GM18861 (cell line): ENCODE results near the gene SPACDR.
"Not testable (repeated sequence)": the region's sequence is repeated elsewhere in the genome, so short reads cannot be mapped to it uniquely, and the experiment has no call there.

Experiments used
- ATAC-seq: cut with Tn5 transposase; IDR thresholded peaks from one replicate; pipeline ENCODE4 v1.9.1; 2021; ENCODE audit not compliant: unreplicated experiment

The SPACDR gene

DNA sequence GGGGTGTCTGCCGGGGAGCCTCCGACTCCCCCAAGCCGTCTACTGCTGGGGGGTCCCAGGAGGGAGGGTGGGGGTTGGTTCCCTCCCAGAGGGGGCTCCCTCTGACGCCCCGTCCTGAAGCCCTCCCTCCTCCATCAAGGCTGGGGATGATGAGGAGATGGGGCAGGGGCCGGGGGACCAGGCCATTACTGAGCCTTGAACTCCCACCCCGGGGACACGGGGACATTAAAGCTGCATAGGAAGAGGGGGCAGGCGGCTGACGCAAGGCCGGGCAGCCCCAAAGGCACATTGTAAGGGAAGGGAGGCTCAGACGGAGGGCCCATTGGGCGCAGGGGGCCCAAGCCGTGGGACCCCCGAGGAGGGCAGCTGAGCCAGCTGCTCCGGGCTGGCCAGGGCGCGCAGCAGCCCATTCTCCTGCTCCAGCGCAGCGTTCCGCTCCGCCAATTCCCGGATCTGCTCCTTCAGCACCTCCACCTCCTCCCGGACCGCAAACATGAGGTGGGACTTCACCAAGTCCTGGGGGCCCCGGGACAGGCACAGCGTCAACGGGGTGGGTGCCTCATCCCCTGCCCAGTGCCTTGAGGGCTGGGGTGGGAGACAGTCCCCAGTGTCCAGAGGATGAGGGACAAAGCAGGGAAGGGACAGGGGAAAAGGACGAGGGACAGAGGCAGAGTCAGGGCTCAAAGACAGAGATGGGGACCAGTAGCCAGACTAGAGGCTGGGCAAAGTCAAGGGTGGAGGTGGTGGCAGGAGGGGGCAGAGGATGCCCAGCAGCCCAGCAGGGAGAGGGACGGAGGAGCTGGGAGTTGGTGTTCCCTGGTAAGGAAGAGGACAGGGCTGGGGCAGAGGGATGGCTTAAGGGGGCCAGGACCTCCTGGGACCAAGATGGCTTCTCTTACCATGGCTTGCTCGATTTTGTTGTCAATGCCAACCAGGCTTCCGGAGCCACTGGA, 2.9 kb upstream of the SPACDR start:
- no peak for ATAC-seq

DNA sequence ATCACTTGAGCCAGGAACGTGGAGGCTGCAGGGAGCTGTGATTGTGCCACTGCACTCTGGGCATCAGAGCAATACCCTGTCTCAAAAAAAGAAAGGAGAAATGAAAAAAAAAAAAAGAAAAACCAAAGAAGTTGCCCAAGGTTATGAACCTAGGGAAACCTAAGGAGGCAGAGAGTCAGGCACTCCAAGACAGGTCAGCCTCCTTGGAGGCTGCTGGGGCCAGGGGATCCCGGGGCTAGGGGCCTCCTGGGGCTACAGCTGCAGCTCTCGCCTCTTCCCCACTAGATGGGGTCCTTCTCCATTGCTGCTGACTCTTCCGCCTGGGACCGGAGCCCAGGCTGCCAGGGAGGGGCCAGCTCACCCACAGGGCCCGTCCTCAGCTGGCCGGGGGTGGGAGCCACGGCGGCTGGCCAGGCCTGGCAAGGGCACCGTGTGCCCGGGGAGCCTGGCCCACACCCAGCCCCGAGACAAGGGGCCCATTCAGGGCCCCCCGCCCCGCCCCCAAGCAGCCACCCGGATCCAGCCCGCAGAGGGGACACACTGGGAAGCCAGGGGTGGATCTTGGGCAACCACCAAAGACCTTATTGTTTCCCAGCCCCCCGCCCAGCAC, 1.7 kb upstream of the SPACDR start:
- no peak for ATAC-seq

DNA sequence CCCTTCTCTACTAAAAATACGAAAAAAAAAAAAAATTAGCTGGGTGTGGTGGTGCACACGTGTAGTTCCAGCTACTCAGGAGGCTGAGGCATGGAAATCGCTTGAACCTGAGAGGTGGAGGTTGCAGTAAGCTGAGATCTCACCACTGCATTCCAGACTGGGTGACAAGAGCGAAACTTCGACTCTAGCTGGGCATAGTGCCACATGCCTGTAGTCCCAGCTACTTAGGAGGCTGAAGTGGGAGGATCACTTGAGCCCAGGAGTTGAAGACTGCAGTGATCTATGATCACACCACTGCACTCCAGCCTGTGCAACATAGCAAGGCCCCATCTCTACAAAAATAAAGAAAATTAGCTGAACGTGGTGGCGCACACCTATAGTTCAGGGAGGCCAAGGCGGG, 1.2 kb upstream of the SPACDR start:
- ATAC-seq: no peak

DNA sequence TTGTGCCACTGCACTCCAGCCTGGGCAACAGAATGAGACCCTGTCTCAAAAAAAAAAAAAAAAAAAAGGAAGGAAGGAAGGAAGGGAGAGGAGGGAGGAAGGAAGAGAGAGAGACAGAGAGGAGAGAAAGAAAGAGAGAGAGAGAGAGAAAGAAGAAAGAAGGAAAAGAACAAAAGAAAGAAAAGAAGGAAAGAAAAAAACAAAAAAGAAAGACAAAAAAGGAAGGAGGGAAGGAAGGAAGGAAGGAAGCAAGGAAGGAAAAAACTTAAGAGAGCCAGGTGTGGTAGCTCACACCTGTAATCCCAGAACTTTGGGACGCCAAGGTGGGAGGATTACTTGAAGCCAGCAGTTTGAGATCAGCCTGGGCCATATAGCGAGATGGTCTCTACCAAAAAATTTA, 731 bp upstream of the SPACDR start:
- no peak for ATAC-seq

DNA sequence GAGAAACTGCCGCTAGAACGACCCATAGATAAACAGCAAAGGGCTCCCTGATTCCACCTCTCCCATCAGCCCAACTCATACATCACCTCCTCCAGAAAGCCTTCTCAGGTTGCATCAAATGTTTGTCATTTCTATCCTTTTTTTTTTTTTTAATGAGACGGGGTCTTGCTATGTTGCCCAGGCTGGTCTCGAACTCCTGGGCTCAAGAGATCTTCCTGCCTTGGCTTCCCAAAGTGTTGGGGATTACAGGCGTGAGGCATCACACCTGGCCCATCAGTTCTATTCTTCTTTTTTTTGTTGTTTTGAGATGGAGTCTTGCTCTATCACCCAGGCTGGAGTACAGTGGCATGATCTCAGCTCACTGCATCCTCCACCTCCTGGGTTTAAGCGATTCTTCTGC, 7.0 kb downstream of the SPACDR start:
- ATAC-seq: no peak

DNA sequence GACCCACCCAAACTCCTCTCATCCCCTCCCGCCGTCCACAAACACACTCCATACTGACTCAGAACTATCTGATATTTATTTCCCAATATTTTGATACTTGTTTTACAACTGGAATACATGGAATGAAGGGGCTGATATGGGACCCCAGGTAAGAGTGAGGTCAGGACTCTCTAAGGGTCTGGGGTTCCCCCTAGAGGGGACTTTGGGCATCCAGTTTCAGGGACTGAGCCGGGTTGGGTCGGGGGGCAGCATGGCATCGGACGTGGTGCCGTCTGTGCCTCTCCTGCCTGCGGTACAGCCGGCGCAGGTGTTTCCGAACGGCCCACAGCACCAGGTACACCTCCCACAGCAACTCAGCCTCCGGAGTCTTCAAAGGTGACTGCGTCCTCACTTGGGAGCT, 7.5 kb downstream of the SPACDR start:
- no peak for ATAC-seq

DNA sequence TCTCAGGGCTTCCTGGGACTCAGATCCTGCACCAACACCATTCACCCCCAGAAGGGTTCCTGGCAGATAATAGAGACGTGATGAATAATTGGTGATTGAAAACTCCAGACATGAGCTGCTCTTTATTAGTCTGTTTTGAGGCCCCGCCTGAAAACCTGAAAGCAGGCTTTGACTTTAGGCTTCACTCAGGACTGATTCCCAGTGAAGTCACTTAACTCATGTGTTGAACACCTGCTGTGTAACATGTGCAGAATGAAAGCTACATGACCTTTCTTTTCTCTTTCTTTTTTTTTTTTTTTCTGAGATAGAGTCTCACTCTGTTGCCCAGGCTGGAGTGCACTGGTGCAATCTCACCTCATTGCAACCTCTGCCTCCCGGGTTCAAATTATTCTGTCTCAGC, 8.9 kb downstream of the SPACDR start:
- ATAC-seq: no peak

DNA sequence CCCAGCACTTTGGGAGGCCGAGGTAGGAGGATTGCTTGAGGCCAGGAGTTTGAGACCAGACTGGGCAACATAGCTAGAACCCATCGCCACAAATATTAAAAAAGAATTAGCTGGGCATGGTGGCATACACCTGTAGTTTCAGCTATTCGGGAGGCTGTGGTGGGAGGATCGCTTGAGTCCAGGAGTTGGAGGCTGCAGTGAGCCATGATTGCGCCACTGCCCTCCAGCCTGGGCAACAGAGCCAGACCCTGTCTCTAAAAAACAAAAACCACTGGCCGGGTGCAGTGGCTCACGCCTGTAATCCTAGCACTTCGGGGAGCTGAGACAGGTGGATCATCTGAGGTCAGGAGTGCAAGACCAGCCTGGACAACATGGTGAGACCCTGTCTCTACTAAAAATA, 10.2 kb downstream of the SPACDR start:
- ATAC-seq: not testable (repeated sequence)

DNA sequence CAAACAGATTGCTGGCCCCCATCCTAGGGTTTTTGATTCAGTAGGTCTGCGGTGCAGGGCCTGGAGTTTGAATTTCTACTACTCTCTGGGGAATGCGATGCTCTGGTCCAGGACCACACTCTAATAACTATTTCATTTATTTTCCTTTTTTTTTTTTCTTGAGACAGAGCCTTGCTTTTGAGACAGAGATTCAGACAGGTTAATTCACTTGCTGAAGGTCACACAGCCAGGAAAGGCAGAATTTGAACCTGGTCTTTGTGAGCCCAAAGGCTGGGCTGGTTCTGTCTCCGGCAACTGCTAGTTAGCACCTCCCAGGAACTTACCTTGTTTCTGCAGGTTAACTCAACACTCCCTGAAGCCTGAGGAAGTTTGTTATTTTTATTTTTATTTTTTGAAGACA, 11.5 kb downstream of the SPACDR start:
- ATAC-seq: no peak

DNA sequence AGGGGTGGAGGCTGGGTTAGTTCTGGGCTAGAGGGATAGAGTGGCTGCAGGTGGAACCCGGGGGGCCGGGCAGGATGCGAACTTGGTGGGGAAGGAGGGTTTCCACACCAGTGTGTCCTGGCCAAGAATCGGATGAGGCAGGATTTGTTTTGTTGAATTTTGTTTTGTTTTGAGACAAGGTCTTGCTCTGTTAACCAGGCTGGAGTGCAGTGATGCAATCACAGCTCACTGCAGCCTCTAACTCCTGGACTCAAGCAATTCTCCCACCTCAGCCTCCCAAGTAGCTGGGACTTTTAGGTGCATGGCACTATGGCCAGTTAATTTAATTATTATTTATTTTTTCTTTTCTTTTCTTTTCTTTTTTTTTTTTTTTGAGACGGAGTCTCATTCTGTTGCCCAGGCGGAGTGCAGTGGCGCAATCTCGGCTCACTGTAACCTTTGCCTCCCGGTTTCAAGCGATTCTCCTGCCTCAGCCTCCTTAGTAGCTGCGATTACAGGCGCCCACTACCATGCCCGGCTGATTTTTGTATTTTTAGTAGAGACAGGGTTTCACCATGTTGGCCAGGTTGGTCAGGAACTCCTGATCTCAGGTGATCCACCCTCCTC, 14.8 kb downstream of the SPACDR start:
- ATAC-seq: no peak

DNA sequence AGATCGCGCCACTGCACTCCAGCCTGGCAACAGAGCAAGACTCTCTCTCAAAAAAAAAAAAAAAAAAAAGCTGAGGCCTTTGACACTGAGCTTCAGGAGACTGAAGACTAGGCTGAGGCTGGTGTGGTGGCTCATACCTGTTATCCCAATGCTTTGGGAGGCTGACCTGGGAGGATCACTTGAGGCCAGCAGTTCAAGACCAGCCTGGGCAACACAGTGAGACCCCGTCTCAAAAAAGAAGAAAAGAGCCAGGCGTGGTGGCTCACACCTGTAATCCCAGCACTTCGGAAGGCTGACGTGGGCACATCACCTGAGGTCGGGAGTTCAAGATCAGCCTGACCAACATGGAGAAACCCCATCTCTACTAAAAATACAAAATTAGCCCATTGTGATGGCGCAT, 16.7 kb downstream of the SPACDR start:
- not testable (repeated sequence) for ATAC-seq

DNA sequence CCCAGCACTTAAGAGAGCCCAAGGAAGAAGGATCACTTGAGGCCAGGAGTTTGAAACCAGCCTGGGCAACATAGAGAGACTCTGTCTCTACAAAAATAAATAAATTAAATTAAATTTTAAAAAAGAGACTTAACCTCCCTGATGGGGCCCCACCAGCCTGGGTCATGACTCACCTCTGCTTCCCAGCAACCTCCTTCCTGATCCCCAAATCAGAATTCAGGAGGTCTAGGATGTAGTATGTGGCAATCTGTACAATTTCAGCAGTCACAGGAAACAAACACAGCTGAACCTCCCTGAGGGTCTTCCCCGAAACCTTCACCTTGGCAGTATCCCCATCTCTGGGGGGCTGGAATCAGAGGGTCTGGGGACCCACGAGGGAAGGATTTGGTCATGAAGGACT, 18.0 kb downstream of the SPACDR start:
- ATAC-seq: no peak

DNA sequence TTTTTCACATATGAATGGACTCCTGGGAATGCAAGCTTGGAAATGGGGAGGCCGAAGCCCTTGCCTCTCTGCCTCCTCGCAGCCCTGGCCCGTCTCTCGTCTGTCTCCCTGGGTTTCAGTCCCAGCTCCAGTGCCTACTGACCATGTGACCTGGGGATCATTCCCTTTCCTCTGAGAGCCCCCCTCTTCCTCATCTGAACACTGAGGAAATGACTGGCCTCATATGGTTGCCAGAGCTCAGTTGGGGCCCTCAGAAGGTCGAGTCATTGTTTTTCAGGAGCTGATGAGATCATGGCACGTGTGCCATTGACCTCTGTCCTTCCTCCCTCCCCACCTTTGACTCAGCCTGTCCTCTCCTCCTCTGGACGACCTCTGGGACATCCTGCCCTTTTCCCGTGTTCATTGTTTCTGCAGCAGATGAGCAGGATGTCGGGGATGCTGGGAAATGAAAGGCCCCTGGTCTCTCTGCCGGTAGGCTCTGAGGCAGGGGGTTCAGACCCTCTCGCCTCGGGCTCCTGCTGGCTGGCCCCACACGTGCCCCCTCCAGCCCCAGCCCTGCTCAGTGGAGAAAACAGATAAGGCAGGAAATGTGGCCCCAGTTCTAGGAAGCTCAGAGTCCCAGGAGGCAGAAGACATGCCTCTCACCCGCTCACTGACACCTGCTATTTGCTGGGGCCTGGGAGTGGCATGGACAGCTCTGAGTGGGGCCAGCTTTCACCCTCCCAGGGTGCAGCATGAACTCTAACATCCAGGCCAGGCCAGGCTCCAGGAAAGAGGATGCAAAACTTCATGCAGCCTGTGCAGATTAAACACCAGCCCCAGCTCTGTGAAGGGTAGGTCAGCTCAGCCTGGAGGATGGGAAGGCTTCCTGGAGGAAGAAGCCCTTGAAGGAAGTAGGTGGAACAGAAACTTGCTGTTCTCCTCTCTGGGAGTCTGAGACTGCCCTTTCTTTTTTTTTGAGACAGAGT, 19.5 kb downstream of the SPACDR start:
- no peak for ATAC-seq

DNA sequence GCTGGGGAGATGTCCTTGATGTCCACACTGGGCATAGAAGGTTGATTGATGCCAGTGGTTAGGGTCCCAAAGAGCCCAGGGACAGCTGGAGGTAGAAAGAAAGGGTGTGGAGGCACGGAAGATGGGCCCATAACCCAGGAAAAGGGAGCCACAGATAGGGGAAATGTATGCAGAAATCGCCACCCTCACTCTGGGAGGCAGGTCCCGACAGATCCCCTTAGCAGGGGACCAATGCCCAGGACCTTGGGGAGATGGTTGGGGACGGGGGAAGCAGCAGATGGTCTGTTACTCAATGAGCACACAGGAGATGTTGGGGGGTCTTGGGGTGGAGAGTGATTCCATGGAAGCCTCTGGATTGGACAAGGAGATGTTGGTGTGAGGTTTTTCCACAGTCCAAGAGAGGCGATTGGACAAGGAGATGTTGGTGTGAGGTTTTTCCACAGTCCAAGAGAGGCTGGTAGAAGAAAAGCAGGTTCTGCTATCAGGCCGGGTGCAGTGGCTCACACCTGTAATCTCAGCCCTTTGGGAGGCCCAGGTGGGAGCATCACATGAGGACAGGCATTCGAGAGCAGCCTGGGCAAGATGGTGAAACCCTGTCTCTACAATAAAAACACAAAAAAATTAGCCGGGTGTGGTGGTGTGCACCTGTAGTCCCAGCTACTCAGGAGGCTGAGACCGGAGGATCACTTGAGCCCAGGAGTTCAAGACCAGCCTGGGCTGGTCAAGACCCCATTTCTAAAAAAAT, 20.8 kb downstream of the SPACDR start:
- ATAC-seq: no peak

DNA sequence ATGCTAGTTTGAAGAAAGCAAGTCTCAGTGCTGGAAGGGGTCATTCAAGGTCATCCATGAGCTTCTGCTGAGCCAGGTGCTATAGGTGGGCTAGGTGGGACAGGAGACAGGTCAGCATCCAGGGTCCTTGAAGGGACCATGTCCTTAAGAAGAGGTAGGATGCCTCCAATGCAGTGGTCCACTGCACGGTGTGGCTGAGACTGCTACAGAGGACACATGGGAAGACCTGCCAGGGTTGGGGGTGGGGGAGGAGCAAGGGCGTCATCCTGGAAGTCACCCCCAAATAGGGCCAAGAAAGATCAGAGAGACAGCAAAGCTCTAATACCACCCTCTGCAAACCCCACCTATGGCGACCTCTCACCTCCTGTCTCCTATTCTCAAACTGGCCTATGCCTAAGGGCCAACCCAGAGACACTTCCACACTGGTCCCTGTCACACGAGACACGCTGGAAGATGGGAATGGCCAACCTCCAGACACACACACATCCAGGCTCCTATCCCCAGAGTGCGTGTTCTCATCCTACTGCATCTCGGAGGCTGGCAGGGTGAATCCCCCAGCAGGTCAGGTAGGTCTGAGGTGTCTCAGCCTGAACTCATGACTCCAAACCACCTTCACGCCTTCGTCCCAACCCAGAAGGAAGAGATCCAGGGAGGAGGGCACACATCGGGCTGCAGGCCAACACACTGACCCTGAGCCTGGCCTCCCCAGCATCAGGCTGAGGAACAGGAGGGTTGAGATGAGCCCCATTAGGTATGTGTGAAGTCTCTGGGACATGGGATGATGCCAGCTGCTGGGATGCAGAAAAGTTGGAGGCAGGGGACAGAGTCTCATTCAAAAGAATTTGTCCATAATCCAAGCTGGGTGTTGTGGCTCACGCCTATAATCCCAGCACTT, 22.2 kb downstream of the SPACDR start:
- ATAC-seq: no peak

DNA sequence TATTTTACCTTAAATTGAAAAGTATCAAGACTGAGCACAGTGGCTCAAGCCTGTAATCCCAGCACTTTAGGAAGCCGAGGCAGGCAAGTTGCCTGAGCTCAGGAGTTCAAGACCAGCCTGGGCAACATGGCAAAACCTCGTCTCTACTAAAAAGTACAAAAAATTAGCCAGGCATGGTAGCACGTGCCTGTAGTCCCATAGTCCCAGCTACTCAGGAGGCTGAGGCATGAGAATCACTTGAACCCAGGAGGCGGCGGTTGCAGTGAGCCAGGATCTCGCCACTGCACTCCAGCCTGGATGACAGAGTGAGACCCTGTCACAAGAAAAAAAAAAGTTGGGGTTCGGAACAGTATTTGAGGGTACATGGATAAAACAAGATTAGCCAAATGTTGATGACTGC, 24.8 kb downstream of the SPACDR start:
- ATAC-seq: not testable (repeated sequence)

DNA sequence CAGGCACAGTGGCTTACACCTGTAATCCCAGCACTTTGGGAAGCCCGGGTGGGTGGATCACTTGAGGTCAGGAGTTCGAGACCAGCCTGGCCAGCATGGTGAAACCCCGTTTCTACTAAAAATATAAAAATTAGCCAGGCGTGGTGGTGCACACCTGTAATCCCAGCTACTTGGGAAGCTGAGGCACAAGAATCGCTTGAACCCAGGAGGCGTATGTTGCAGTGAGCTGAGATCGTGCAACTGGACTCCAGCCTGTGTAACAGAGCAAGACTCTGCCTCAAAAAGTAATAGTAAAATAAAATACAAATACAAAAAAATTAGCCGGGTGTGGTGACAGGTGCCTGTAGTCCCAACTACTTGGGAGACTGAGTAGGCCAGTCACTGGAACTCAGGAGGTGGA, 25.3 kb downstream of the SPACDR start:
- ATAC-seq: not testable (repeated sequence)

DNA sequence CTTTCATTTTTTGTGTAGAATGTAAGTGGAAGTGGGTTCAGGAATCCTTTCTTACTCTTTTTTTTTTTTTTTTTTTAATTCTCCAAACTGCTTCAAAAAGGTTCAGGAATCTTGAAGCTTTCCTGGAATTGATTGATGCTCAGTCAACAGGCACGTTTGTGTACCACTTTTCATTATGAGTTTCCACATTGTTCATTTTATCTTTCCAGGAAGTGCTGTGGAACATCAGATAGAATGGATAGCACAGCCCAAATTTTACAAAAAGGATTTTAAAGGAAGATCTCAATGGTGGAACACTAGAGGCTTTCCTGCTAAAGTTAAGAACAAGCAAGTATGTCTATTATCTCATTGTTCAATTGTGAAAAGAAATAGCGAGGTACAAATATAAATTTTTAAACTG, 25.9 kb downstream of the SPACDR start:
- no peak for ATAC-seq
